Measurements from ENCODE around the gene BAX.
A peak's percentile ranks its signal among the peaks of the same experiment; 100 is the strongest.

BAX gene

GRCh38 chr19:48963371-48964204 lies 8.9 kb downstream of the BAX start:
- peak in 3 of 5 donors; percentile 25 to 75 (median 38) for DNase-seq

DNA sequence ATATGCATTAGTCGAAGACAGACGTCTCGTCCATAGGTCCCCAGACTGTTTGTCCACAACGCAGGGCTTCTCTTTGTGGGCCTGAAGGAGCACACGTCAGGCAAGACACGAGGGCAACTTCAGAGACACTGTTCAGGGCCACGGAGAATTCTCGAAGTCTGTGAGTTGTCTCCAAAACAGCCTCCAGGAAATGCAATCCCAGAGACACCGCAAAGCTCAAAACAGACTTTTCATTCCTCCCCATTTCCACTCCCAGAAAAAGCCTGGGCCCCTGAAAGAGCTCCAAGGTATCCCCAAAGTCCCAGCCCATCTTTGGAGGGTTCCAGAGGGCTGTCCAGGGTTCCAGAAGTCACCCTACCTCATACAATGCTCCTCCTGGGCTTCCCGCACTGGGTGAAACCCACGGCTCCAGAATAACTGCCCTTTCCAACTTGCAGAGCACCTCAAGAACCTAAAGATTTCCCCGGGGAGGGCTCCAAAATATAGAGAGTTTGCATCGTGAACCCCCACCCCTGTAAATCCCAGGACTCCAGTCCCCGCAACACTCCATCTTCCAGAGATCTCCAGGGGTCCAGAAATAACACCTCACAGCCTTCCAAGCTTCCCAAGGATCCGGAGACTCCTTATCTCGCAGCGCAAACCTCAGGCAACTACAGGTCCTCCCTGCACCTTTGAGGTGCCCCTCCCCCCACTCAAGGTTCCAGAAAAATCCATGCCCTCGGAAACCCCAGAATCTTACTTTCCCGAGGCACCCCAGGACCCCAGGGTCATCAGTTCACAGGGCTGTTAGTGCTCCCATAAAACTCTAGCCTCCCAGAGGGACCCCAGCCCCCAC lies 9.7 kb downstream of the BAX start:
- DNase-seq: no peak

DNA sequence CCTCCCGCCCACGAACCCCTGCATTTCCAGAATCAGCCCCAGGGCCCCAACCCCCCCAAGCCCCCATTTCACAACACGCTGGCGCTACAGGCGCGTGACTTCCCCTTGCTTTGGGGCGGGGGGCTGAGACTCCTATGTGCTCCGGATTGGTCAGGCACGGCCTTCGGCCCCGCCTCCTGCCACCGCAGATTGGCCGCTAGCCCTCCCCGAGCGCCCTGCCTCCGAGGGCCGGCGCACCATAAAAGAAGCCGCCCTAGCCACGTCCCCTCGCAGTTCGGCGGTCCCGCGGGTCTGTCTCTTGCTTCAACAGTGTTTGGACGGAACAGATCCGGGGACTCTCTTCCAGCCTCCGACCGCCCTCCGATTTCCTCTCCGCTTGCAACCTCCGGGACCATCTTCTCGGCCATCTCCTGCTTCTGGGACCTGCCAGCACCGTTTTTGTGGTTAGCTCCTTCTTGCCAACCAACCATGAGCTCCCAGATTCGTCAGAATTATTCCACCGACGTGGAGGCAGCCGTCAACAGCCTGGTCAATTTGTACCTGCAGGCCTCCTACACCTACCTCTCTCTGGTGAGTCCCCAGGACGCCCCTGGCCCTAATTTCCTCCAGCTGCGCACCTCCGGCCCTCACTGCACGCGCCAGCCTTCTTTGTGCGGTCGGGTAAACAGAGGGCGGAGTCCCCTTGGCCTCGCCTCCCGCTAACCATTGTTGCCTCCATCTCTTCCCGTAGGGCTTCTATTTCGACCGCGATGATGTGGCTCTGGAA lies 10.5 kb downstream of the BAX start, which contains the start of gene FTL:
Gene FTL, plus strand, starts transcription at position 270 of the 766 bp plus-strand sequence. Its CDS starts 199 bp downstream, at position 469.
- DNase-seq: peak; percentile 71 to 96 (median 77)

GRCh38 chr19:48965806-48966540 lies 11.3 kb downstream of the BAX start:
- peak; percentile 73 to 89 (median 80) for DNase-seq

GRCh38 chr19:48966541-48967345 lies 12.1 kb downstream of the BAX start:
- peak in 1 of 5 donors; percentile 18 for DNase-seq

GRCh38 chr19:48967346-48968178 lies 12.9 kb downstream of the BAX start:
- no peak for DNase-seq

GRCh38 chr19:48968179-48968661 lies 13.5 kb downstream of the BAX start:
- no peak for DNase-seq

DNA sequence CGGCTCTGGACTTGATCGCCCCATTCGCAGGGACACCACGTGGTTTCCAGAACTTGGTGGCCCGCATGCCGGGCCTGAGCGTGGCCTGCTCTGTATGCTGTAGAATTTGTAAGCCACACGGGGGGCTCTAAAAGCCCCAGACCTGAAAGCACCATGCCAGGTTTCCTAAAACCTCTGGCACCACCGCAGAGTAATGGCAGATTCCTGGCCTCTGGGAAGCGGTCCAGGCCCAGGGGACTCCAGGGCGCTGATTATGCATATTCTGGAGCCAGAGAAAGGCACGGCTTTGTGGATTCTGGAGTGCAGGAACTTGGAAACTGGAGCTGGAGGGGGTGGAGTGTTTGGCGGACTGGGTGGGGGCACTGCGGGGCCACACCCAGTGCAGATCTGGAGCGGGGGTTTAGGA lies 14.1 kb downstream of the BAX start:
- no peak for DNase-seq

DNA sequence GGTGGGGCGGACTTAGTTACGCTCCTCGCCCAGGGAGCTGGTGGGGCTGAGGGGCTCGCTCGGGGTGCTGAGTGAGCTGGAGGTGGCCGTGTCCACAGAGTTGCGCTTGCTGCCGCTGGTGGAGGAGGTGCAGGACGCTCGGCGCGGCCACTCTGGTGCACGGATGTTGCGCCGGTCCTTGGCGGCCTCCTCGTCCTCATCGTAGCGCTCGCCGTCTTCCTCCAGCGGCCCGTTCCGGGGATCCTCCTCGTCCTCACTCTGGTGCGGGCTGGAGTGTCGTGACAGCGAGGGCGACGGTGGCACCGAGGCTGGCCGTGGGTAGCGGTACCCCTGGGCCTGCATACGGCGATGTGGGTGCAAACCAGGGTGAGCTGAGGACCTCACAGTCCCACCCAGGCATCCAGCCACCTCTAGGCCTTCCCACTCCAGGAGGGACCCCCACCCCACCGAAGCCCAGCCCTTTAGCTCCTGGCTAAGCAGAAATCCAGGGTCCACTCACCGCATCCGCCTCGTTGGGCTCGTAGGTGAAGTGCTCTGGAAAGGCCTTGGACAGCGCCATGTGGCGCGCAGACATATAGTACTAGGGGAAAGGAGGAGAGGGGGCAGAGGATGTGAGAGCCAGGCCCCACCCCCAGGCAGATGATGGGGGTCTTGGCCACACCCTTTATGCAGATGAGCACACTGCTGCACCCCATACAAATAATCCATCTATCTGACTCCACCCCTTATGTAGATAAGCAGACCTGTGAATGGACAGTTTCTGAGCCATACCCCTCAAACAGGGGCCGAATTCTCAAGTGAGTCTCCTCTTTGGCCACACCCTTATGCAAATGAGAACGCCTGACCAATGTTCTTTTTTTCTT lies 14.8 kb downstream of the BAX start:
- DNase-seq: no peak

DNA sequence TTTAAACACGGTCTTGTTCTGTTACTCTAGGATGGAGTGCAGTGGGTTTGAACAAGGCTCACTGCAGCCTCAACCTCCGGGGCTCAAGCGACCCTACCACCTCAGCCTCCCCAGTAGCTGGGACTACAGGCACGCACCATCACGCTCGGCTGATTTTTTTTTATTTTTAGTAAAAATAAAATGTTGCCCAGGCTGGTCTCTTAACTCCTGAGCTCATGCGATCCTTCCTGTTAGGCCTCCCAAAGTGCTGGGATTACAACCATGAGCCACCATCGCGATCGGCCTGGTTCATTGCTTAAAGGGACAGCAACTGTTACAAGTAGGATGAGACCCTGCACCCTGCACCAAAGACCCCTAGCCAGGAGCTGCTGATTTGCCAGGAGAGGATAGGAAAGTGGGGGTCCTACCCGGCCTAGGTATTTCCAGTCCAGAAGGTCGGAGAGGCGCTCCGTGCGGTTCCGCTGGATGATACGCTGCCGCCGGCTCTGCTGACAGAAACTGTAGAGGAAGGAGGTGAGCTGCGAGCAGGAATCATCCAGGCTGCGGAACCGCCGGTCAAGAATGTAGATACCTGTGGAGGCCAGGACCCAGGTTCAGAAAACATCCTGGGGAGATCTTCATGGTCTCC lies 15.6 kb downstream of the BAX start:
- no peak for DNase-seq

DNA sequence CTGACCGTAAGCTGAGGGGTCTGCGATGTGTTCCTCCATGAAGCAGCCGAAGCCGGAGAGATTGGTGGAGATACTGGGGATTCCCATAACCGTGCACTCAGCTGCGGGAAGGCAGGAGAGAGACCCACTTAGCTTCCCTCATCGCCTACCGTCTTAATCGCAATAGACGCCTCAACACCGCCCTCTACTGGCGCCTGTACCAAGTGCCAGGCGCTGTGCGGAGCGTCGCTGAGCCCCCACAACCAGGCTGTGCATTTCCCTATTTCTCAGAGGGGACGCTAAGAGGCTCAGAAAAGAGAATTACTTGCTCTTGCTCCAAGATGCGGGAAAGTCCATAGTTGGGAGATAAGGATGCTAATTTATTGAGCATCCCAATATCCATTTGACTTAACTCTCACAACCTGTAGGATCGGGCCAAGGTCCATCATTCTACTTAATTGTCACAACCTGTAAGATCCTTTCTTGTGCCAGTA lies 16.3 kb downstream of the BAX start:
- DNase-seq: peak; percentile 51 to 82 (median 73)

GRCh38 chr19:48975947-48976847 lies 21.5 kb downstream of the BAX start:
- no peak for DNase-seq

- DNase-seq: no peak
Measured at GRCh38 chr19:48977061-48977460, 22.4 kb downstream of the BAX start.

GRCh38 chr19:48982280-48982679 lies 27.6 kb downstream of the BAX start:
- no peak for DNase-seq

DNA sequence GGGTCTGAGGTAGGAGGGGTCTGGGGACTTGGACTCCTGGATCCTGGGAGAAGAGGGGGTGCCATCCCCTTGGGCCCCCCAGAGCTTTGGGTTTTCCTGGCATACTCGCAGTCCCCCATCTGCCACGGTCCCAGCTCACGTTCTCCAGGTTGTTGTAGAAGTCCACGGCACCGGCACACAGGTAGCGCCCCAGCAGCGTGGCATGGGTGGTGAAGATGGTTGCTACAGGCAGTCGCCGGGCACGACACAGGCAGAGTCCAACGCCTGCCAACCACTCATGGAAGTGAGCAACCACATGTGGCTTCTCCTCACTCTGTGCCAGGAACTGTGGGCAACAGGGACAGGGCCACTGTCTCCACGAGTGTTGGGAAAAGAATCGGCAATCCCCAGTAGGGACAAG lies 31.0 kb downstream of the BAX start:
- no peak for DNase-seq

GRCh38 chr19:48986211-48986610 lies 31.5 kb downstream of the BAX start:
- DNase-seq: no peak

- no peak for DNase-seq
Measured at GRCh38 chr19:48987323-48987722, 32.6 kb downstream of the BAX start.

All from T-helper 1 cell (primary cell).